GM18498 (cell line): Measurements from ENCODE around the gene IDUA.
"Not testable (repeated sequence)": the region's sequence is repeated elsewhere in the genome, so short reads cannot be mapped to it uniquely, and the experiment has no call there.

Experiments used
- ATAC-seq: cut with Tn5 transposase; IDR thresholded peaks from one replicate; pipeline ENCODE4 v1.9.1; 2021; ENCODE audit warnings: mild to moderate bottlenecking, moderate library complexity; ENCODE audit not compliant: unreplicated experiment

Gene IDUA

DNA sequence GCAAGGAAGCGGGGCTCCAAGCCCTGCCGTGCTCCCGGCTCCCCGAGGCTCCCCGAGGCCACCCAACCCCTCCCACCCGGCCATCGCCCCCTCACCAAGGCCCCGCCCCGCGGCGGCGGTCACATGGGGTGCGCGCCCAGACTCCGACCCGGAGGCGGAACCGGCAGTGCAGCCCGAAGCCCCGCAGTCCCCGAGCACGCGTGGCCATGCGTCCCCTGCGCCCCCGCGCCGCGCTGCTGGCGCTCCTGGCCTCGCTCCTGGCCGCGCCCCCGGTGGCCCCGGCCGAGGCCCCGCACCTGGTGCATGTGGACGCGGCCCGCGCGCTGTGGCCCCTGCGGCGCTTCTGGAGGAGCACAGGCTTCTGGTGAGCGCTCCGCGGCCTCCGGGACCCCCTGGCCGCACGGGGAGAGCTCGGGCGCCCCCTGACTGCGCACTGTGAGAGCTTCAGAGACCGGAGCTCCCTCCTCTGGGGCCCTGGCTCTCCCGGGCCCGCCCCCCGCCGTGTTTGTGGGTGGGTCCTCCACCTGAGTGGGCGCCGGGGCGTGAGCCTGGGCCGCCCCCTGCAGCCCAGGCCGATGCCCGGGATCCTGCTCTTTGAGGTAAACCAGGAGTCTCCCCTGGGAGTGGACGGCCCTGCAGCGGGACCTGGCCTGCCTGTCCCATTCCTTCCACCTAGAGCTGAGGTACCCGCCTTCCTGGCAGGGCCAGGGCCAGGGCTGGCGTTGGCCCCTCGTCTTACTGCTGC, at the start of gene IDUA:
Gene IDUA (plus strand): TSS at position 166 of the 745 bp plus-strand sequence. CDS start 41 bp downstream, at position 207.
- ATAC-seq, result peak; percentile 78

DNA sequence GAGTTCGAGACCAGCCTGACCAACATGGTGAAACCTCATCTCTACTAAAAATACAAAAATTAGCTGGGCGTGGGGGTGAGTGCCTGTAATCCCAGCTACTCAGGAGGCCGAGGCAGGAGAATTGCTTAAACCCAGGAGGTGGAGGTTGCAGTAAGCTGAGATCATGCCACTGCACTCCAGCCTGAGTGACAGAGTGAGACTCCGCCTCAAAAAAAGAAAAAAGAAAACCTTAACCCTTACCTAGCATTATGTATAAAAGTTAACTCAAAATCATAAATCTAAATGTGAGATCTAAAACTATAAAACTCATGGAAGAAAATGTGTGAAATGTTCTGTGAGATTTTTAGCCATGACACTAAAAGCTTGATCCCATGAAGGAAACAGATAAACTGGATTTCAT, 47.3 kb upstream of the IDUA start:
- ATAC-seq, result not testable (repeated sequence)

DNA sequence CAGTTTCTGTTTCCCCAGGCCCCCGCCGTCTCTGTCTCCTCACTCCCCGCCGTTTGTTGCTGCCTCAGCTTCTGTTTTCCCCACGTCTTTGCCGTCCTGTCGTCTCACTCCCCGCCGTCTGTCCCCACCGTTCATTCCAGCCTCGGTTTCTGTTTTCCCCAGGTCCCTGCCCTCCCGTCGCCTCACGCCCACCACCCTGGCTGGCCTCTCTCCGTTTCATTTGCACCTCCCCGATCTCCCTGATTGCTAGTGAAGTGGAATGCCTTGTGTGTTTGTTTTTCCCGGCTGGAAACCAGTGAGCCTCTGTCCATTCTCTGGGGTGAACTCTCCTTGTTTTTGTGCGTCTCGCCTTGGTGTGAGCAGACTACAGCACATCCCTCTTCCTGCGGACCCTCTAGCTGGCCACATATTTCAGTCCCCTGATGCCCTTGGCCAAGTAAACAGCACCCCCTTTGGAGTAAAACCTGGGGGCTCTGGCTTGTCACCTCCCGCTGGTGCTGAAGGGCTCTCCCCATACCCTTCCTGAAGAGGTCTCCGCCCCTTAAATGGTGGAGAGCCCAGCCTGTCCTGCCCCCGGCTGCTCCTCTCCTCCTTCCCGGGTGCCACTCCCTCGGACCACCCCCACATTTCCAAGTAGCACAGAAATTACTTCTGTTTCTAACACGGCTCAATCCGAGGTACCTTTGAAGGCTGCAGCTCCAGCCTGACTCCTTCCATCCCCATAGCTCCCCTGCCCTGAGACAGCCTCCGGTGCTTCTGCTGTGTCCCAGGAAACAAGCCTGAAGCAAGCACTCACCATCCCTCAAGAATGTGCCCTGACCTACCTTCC, 41.4 kb upstream of the IDUA start:
- ATAC-seq, result no peak

DNA sequence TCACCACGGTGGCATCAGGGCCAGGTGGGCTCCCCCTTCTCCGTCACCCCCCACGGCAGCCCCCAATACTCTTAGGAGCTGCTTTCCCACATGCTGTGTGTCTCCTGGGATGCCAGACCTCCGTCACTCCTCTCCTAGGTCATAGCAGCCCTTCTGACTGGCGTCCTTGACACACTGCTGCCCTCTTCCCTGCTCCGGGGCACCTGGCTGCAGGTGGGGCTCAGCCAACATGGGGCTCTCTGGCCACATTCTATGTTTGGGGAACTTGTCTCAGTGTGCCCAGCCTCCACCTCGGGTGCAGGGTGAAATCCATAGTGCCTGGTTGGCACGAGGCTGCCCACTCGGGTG, 40.8 kb upstream of the IDUA start:
- ATAC-seq, result no peak

DNA sequence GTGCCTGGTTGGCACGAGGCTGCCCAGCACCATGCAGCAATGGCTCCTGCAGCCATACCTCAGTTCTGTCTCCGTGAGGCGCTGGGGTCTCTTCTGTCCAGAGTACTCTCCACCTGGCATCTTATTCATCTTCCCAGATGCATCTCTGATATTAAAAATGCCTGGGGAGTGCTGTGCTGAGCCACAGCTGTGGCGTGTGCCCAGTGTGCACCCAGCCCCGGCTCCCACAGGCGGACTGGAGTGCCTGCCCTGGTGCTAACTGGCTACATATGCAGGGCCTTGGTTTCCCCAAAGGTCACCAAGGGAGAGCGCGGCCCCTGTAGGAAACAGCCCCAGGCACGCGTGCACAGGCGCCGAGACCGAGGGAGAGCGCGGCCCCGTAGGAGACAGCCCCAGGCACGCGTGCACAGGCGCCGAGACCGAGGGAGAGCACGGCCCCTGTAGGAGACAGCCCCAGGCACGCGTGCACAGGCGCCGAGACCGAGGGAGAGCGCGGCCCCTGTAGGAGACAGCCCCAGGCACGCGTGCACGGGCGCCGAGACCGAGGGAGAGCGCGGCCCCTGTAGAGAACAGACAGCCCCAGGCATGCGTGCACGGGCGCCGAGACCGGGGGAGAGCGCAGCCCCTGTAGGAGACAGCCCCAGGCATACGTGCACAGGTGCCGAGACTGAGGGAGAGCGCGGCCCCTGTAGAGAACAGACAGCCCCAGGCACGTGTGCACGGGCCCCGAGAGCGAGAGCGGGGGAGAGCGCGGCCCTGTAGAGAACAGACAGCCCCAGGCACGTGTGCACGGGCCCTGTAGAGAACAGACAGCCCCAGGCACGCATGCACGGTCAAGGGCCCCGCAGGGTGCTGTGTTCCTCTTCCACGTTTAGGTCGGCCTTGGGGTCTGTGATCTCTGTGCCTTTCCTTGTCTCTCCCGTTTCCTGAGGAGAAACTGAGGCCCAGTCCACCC, 40.0 kb upstream of the IDUA start:
- ATAC-seq, result no peak

DNA sequence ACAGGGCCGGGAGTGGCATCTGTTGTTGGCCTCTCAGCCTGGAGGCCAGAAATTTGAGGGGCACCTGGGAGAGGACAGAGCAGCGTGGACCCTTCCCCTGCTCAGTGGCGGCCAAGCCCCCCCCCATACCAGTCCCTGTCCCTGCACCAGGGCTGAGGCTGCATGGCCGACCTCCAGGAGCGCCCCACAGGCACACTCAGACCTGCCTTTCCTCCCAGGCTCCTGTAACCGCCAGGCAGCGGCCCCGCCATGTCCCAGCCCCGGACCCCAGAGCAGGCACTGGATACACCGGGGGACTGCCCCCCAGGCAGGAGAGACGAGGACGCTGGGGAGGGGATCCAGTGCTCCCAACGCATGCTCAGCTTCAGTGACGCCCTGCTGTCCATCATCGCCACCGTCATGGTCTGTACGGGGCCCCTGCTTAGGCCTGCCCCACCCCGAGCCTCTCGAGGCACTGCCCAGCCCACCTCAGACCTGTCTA, 39.3 kb upstream of the IDUA start:
- ATAC-seq, result no peak

DNA sequence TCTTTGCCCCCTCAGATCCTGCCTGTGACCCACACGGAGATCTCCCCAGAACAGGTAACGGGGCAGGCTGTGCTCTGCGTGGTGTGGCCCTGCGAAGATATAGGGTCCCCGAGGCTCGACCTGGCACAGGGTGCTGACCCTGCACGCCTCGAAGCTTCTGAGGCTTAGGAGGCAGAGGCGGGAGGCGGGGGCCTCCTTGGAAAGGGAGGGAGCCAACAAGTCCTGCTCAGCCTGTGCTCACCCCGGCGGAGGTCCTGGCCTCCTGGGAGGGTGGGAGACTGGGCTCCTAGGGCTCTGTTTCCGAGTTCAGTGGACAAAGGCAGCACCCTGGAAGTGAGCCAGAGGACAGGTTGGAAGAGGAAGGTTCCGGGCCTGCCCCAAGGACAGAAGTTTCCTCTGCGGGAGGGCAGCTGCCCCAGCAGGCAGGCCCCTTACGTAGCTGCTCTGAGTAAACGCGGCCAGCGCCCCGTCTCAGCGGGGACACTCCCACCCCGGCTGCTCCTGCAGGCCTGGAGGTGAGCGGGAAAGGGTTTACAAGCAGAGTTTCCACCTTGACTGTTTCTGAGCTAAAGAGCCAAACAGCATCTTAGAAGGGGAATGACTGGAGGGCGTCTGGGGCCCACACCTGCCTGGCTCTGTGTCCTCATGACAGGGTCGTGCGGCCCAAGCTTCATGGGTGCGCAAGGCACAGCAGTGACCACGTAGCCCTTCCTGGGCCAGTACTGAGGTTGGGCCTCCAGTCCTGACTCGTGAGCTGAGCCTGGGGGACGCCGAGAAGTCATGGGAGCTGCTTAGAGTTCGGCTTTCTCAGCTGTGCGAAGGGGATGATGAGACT, 38.5 kb upstream of the IDUA start:
- ATAC-seq, result no peak

DNA sequence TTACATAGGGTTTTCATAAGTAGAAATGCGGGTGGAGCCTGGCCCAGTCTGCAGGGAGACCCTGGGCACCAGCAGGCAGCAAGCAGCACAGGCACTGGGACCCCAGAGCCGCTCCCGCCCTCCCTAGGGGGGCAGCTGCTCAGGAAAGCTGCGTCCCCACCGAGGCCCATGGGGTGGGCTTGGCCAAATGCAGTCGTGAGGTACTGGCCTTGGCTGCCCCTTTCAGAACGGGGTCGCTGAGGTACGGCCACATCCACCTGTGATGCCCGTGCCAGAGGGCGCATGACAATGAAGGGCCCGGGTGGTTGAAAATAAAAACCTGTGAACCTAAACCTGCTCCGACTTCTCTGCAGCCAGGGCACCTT, 37.9 kb upstream of the IDUA start:
- no peak for ATAC-seq

DNA sequence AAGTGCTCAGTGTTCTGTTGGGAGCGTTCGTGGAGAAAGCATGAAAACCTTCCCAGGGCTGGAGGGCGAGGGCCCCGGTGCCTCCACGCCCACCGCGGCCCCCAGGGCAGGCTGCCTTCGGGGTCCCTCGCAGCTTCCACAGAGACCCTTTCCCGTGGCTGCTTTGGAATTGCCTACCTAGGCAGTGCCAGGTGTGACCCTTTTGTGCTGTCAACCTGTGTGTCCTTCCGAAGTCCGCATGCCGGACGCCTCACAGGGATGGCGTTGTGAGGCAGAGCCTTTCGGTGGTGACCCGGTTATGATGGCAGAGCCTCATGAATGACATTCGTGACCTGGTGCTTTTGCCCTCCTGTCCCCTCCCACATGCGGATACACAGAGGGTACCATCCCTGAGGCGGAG, 37.2 kb upstream of the IDUA start:
- no peak for ATAC-seq

DNA sequence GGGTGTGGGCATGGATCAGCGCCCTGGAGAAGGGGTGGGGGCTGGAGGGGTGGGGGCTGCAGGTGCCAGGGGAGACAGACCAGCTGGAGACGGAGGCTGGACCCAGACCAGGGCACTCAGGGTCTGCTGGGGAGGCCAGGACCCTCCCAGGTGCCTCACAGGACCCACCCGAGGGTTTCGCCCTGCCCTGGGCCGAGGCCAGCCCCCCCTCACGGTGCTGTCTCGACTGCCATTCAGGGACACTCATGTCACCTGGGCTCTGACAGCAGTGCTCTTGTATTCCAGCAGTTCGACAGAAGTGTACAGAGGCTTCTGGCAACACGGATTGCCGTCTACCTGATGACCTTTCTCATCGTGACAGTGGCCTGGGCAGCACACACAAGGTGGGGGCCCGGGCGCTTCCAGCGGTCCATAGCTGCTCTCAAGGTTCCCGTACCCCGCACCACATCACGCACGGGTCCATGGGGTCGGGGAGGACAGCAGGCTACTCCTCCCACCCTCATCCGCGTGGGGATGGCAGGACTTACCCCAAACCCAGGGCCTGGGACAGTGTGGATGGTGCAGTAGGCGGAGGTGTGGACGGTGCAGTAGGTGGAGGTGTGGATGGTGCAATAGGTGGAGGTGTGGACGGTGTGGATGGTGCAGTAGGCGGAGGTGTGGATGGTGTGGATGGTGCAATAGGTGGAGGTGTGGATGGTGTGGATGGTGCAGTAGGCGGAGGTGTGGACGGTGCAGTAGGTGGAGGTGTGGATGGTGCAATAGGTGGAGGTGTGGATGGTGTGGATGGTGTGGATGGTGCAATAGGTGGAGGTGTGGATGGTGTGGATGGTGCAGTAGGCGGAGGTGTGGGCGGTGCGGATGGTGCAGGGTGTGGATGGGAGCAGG, 36.5 kb upstream of the IDUA start:
- no peak for ATAC-seq

DNA sequence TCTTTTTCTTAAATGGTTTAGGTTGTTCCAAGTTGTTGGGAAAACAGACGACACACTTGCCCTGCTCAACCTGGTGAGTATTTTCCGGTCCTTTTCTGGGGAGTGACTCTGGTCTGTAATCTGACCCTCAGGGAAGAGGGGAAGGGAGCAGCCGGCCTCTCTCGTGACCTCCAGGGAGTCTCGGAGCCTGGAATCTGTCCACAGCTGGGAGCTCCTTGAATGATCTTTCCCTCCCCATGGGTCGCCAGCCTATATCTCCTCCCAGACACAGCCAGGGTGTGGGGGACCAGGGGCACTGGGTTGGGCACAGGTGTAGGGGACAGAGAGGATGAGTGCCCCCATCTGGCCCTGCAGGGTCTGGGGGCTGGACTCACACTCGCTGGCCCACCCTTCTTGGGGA, 35.7 kb upstream of the IDUA start:
- ATAC-seq, result no peak

DNA sequence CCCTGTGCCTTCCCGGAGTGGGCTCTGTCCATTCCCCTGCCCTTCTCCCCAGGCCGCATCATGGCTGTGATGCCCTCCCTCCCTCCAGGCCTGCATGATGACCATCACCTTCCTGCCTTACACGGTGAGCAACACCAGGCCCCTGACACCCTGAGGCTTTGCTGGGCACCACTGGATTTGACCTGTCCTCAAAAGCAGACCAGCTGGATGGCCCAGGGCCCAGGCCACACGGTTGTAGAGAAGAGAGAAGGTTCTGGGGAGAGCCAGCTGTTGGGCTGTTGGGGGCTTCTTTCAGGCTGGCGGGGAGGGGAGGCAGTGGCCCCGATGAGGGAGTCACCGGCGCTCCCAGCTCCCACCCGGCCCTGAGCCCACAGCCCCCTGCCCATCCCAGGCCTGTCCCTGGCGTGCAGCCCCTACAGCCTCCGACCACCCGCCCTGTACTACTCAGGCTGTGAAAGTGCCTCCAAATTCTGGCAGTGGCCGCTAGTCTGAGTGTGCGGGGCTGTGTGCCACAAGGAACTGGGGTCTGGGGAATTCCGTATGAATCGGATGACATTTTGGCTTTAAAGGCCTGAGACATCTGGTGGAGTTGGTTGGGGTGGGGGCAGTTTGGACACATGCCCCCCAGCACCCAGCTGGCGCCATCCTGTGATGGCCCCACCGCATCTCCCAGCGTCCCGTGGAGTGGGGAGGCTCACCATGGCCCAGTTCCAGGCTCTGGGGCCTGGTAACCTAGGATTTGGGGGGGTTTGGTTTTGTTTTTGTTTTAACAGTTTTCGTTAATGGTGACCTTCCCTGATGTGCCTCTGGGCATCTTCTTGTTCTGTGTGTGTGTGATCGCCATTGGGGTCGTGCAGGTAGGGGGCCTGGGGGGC, 35.0 kb upstream of the IDUA start:
- ATAC-seq, result no peak

DNA sequence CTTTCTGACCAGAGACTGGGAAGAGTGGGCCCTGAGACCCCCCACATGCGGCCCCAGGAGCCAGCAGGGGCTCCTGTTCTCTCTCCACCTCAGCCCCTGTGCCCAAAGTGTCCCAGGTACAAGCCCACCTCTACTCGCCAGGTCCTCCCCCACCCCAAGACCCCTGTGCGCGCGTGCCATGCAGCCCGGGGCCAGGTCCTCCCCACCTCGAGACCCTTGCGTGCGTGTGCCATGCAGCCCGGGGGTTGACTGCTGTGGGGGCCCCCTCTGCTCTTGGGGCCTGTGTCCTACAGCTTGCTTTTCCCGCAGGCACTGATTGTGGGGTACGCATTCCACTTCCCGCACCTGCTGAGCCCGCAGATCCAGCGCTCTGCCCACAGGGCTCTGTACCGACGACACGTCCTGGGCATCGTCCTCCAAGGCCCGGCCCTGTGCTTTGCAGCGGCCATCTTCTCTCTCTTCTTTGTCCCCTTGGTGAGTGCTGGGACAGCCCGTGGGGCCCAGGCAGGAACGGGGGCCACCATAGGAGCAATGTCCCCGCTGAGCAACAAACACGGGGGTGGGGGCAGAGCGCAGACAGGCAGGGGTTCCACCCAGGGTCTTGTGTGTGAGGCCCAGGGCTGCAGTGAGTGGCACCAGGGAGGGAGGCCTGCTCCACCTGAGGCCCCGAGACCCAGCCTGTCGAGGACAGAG, 33.8 kb upstream of the IDUA start:
- ATAC-seq, result no peak

DNA sequence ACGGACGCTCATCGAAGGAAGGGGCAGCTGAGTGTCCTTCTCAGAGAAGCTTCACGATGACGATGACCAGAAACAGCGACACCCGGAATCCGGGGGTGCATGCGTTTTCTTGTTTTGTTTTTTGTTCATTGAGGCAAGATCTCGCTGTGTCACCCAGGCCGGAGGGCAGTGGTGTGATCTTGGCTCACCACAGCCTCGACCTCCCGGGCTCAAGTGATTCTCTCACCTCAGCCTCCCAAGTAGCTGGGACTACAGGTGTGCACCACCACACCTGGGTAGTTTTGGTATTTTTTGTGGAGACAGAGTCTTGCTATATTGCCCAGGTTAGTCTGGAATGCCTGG, 33.3 kb upstream of the IDUA start:
- ATAC-seq, result no peak

DNA sequence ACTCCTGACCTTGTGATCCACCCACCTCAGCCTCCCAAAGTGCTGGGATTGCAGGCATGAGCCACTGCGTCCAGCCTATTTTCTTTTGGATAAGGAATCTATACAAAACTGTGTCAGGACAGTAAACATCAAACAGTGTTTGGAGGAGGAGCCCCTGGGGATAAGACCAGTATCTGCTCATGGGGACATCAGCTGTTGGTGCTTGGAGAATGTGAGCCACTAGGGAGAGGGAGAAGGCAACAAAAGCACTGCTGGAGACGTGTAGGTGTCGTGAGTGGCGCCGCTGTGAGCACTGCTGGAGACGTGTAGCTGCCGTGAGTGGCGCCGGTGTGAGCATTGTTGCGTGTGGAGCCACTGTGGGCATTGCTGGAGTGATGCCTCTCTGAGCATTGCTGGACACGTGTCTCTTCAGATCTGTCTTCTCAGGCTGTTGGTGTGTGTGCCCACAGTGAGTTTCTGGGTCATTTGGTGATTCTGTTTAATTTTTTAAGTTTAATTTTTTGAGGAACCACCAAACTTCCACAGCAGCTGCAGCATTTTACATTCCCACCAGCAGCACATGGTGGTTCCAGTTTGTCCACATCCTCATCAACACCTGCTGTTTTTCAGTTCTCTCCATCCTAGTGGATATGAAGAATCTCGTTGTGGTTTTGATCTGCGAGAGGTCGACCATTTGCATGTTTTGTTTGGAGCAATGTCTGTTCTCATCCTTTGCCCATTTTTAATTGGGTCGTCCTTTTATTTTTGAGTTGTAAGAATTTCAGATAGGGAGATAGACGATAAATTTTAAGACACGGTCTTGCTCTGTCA, 32.4 kb upstream of the IDUA start:
- ATAC-seq, result no peak

DNA sequence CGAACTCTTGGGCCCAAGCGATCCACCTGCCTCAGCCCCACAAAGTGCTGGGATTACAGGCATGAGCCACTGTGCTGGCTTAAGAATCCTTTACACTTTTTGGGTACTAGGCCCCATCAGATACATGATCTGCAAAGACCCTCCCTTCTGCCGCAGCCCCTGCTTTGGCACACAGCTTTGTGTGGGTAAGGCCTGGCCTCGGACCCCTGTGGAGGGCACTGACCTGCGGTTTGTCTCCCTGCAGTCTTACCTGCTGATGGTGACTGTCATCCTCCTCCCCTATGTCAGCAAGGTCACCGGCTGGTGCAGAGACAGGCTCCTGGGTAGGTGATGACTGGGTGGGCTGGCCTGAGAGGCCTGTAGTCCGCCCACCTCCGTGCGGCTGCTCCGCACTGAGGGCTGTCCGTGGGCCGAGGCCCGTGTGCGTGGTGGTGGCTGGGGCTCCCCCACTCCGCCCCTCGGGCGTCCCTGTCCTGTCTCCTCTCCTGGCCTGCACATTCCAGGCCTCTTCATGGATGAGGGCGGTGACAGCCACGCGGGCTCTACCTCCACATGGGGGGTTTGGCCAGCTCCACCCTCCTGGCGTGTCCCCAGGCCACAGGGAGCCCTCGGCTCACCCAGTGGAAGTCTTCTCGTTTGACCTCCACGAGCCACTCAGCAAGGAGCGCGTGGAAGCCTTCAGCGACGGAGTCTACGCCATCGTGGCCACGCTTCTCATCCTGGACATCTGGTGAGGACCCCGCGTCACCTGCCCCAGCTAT, 31.5 kb upstream of the IDUA start:
- no peak for ATAC-seq
